Smooth muscle cell of the brain vasculature (primary cell): ENCODE results near the gene MYO7B.

Experiments used
- DNase-seq: peaks from one replicate; pipeline ENCODE4 v3.0.0-alpha.2; 2012; ENCODE audit warnings: low read depth, low spot score

Gene MYO7B

DNA sequence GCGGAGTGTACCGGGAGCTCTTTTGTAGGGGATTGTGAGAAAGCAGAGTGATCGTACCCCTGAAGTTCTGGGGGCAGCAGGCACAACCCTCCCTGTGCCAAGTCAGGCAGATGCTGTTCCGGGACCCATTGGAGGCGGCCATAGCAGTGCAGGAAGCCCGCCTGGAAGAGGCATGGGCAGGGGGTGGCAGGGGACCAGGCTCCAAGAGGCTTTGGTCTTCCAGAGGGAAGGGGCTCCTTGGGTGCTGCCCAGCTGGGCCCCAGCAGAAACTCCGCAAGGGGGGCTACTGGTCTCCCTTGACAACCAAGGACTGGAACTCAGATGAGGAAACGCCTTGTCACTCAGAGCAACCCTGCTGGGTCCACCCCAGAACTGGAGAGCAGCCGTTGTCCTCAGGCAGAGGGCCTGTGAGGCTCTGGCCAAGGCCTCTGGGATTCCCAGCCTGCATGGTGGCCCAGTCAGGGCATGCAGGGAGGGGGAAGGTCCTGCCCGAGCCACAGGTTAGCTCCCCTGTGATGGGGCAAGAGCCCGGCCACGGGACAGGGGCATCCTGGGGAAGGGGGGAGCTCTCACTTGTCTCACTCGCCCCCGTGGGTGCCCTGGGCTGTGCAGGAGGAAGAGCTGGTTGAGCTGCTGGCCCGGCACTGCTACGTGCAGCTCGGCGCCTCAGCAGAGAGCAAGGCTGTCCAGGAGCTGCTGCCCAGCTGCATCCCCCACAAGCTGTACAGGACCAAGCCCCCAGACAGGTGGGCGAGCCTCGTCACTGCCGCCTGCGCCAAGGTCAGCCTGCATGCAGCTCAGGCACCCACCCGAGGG lies 89.5 kb downstream of the MYO7B start:
- no peak for DNase-seq

DNA sequence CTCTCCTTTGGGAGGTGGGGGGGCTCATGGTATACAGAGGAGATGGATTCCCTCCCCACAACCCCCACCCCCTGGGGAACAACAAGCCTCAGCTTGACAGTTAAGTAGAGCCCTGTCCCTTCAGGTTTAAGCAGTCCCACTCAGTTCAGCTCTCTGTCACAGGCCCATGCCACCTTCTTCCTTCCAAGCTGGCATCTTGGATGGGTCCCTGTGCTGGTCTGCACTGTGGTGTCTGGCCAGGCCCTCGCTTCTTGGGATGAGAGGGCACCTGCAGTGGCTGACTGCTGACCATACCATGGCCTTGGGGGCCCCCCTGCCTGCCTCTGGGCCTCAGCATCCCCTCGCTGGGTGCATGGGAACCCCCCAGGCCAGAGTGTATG lies 90.1 kb downstream of the MYO7B start:
- DNase-seq, result no peak

DNA sequence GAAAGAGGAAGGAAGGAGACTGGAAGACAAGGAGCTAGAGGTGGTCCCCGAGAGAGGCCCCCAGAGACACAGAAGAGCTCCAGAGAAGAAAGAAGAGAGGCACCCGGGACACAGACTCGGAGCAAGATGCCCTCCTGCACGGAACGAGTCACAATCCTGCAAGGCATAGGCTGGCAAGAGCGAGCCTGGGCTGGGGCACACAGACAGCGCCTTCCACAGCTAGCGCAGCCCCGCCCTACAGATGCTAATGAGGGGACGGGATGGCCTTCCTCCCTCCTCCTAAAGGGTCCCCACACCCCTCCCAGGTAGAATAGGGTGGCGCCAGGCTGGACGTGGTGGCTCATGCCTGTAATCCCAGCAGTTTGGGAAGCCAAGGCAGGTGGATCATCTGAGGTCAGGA lies 90.7 kb downstream of the MYO7B start:
- DNase-seq, result no peak

DNA sequence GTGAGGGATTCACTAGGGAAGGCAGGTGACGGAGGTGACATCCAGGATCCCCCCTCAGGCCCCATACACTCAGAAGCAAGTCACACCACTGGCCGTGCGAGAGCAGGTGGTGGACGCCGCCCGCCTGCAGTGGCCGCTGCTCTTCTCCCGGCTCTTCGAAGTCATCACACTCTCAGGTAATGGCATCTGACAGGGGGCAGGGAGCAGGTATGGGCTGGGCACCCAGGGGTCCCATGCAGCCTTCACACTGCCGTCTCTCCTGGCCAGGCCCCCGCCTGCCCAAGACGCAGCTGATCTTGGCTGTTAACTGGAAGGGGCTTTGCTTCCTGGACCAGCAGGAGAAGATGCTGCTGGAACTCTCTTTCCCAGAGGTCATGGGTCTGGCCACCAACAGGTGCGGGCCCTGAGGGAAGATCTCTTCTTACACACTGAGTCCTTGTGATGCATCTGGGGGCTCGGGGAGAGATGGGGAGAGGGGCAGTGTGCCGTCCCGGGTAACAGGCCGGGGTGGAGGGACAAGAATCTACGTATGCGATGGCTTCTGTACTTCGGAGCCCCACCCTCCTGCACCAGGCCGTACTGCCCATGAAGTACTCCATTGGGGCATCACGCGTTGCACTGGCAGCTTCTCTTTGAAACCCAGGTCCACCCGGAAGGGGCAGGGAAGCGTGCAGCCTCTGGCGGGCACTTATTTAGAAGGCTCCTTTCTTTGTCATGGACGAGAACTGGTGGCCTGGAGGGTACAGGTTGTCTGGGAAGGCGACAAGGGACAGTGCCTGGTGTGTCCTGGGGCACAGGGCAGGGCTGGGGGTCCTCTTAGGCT lies 91.6 kb downstream of the MYO7B start:
- DNase-seq, result no peak

DNA sequence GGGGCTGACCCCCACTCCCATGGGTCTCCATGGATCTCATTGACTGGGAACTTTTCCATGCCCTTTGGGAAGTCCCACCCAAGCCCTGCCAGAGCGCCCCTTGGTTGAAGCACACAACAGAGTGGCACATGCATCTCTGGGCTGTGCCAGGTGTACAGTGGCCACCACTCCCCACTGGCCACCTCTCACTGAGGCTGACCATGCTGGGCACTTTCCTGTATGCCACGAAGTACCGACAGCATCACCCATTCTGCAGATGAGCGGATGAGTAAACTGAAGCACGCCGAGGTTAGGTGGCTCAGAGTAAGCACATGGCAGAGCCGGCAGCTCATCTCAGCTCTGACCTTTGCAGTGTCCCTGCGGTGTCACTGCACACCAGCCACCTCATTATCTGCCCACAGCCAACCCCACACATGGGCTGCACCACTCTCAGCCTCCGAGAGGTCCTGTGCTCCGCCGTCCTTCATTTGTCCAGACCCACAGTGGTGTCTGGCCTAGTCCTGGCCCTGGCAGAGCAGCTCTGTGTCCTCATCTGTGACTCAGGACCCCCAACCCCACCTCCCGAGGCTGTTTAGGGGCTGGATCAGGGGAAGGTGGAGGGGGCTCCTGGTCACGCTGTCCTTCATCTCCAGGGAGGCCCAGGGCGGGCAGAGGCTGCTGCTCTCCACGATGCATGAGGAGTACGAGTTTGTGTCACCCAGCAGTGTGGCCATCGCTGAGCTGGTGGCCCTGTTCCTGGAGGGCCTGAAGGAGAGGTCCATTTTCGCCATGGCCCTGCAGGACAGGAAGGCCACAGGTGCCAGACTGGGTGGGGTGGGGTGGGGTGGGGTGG lies 92.5 kb downstream of the MYO7B start:
- DNase-seq, result no peak

DNA sequence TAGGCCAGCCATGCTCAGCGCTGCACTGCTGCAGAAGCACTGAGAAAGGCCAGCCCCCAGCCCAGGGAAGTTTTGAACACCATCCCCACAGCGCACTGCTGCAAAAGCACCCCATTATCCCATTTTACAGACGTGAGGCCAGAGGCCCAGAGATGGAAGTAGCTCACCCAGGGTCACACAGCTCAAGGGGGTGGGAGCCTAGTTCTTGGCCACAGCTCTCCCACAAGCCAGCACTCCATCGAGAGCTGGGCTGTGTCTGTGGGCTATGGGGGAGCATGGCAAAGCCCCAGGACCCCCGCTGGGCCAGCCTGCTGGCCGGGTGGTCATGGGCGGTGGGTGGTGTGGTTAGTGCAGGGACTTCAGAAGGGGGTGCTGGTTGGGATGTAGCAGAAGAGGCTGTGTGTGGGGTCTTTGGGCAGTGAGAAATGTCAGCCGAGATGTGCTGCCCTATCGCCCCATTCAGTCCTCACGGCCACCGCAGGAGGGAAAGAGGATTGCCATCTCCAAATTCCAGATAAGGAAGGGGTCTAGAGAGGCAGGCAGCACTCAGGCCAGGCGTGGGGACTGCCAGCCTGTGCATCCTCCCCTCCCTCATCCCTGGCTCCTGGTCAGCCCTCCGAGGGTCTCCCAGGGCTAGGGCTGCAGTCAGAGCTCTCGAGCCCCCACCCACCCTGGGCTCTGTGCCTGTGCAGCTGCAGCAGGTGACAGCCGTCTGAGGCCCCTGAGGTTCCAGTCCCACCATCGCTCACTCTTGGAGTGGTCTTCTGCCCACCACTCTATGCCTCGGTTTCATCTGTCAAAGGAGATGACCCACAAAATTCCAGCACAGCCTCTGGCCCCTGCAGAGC lies 93.5 kb downstream of the MYO7B start:
- DNase-seq, result no peak

DNA sequence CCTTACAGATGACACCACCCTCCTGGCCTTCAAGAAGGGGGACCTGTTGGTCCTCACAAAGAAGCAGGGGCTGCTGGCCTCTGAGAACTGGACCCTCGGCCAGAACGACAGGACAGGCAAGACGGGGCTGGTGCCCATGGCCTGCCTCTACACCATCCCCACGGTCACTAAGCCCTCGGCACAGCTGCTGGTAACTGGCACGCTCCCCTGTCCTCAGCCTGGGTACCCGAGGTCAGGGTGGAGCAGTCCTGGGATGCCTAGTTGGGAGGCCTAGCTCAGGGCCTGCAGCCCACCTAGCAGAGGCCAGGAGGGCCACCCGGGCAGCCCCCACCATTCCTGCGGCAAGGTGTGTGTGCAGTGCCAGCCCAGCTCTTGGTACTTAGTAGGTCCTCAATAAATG lies 94.2 kb downstream of the MYO7B start:
- DNase-seq, result no peak

DNA sequence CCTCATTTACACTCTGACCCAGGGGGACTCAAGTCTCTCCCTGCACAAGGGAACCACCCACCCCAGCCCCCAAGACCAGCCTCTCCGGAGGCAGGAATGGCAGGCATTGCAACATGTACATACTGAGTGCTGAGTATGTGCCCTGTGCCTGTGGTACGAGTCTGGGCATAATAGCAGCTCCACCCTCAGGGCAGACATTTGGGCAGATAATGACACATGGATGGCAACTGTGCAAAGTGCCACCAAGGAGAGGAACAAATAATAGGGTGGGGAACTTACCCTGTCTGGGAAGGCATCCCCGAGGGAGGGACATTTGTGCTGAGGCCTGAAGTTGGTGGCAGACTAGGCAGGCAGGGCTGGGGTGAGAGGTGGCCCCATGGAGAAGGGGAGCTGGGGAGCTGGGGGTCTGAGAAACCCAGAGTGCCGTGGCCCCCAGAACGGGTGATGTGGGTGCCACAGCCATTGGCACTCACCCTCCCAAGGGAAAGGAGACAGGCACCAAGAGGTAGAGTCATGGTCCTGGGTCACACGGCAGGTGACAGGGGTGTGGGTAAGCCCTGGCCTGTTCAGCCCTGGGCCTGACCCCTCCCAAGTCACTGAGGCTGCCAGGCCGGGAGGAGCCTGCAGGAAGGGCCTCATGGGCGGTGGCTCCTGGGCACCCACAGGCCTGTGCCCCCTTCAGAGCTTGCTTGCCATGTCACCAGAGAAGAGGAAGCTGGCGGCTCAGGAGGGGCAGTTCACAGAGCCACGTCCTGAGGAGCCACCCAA lies 94.8 kb downstream of the MYO7B start:
- no peak for DNase-seq

DNA sequence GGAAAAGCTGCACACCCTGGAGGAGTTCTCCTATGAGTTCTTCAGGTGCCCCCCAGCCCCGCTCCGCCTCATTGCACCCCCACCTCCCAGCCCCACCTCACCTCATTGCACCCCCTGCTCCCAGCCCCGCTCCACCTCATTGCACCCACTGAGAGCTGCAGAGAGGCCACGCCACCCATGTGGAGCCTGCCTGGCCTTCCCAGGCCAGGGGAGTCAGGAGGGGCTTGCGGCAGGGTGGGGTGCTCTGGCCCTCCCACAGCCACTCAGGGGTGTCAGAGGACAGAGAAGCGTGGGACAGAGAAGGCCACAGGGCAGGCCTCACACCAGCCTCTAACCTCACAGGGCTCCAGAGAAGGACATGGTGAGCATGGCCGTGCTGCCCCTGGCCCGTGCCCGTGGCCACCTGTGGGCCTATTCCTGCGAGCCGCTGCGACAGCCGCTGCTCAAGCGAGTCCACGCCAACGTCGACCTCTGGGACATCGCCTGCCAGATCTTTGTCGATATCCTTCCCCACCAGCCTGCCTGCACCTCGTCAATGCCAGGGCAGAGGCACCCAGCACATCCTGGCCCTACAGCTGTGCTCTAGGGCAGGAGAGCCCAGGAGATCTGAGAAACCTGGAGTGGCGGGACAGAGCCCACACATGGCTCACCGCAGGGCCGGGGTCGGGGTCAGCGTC lies 95.5 kb downstream of the MYO7B start:
- no peak for DNase-seq

DNA sequence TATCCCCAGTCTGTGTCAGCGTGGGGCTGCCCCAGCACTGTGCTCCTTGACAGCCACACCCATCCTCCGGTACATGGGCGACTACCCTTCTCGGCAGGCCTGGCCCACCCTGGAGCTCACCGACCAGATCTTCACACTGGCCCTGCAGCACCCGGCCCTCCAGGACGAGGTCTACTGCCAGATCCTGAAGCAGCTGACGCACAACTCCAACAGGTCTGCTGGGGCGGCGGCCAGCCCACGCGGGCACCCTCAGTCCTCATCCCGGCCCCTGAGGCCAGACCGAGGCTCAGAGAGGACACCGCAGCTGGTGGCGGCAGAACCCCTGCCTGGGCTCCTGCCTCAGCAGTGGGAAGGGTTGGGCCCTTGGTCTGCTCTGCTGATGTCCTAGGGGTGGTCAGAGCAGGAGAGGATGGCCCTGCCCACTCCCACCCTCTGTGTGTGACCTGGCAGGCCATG lies 96.1 kb downstream of the MYO7B start:
- no peak for DNase-seq

DNA sequence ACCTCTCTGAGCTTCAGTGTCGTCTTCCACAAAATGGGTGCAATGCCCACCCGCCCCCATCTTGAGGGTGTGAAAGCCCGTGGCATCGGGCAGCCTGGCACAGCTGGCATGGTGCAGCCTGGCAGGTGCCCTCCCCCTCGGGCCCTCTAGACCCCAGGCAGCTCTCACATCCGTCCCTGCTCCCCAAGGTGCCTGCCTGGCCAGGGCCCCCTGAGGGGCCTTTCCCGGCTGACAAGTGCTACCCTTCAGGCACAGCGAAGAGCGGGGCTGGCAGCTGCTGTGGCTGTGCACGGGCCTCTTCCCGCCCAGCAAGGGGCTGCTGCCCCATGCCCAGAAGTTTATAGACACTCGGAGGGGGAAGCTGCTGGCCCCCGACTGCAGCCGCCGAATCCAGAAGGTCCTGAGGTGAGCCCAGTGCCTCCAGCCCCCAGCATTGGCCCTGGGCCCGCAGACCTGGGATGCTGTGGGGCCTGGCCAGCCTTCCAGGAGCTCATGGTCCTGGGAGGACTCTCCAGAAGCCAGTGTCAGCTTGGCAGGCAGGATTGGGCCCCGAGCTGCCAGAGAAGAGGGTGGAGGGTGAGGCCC lies 96.6 kb downstream of the MYO7B start:
- DNase-seq, result no peak

DNA sequence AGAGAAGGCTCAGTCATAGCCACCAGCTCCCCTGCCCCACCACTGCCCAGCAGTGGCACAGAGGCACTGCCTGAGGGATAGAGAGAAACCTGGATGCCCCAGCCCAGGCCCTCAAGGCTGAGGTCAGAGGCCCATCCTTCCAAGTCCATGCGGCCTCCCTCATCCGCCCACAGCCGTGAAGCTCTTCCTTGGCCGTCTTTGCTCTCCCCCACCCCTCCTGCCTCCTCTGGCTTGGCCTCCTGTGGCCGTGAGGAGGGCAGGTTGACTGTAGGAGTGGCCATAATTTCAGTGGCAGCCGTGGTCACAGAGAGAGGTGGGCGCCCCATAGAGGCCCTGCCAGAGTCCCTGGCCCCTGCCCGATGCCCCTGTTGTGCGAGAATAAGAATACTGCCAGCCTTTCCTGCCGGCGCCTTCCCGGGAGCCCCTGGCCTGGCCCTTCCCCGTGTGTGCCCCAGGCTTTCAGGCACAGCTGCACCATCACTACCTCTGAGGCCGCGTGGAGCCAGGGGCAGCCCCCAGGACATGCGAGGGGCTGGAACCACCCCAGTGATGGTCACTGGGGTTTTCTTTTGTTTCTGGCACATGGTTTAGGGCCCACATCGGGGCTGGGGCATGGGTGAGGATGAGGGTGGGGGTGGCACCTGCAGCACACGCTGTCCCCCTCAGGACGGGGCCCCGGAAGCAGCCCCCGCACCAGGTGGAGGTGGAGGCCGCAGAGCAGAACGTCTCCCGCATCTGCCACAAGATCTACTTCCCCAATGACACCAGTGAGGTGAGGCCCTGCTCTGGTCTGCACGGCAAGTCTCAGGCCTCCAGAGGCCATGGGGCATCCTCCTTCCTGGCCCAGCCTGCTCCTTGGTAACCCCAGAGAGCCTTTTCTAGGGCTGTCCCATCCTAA lies 97.4 kb downstream of the MYO7B start:
- no peak for DNase-seq

DNA sequence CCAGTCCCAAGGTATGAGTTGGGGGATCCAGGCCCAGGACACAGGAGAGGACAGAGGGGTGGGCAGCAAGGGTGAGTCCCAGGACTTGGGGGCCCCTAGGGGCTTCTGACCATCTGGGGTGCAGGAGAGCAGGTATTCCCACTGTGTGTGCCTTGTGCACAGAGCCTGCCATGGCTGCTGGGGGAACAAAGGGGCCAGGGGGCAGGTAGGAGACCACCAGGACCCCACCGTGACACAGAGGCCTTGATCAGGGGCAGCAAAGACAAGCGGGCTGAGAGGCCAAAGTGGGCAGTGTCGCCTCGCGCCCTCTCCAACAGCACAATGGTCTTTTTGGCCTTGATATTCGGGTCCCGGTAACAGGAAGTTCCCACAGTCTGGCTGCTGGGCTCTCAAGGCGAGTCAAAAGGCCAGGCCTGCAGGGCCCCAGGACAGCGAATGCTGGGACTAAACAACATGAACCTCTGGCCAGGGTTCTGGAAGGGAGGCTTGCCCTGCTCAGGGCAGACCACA lies 98.1 kb downstream of the MYO7B start:
- DNase-seq, result no peak

DNA sequence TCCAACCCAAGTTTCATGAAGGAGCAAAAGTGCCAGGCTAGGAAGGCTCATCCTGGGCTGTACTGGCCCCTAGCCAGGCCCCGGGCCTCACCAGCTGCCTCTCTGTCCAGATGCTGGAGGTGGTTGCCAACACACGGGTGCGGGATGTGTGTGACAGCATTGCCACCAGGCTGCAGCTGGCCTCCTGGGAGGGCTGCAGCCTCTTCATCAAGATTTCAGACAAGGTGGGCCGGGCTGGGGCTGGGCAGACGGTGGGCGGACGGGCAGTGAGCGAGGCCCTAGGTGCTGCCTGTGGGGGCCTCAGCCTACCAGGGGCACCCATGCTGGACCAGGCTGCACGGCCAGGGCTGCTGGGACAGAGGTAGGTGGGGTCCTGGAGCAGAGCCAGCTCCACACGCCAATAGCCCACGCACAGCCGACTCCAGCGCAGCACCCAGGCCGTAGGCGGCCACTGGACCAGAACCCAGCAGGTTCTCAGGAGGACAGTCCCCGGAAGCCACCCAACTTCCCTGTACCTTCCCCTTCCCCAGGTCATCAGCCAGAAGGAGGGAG lies 98.7 kb downstream of the MYO7B start:
- no peak for DNase-seq

DNA sequence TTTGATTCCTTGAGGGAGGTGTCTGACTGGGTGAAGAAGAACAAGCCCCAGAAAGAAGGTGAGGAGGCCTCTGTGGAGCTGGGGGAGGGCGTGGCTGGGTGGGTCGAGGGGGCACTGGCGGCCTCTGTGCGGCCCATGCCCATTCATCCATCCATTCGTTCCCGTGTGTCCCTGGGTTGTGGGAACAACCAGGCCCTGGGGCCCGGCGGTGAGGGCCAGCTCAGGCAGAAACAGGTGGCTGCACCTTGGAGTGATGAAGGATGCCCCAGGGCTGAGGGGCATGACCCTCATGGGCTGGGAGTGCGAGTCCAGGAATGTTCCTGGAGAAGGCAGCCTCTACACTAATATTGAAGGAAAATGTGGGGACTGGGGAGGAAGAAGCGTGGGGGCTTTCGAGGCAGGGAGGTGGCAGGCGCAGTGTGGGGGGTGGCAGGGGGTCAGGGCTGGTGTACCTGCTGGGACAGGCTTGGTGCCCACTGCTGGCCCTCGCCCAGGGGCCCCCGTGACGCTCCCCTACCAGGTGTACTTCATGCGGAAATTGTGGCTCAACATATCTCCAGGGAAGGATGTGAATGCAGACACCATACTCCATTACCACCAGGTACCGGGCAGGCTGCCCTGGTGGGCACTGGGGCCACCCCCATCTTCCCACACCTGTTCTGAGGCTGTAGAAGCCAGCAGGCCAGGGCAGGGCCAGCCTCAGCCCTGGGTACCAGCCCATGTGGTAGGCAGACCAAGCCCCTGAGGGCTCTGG lies 99.3 kb downstream of the MYO7B start:
- no peak for DNase-seq

DNA sequence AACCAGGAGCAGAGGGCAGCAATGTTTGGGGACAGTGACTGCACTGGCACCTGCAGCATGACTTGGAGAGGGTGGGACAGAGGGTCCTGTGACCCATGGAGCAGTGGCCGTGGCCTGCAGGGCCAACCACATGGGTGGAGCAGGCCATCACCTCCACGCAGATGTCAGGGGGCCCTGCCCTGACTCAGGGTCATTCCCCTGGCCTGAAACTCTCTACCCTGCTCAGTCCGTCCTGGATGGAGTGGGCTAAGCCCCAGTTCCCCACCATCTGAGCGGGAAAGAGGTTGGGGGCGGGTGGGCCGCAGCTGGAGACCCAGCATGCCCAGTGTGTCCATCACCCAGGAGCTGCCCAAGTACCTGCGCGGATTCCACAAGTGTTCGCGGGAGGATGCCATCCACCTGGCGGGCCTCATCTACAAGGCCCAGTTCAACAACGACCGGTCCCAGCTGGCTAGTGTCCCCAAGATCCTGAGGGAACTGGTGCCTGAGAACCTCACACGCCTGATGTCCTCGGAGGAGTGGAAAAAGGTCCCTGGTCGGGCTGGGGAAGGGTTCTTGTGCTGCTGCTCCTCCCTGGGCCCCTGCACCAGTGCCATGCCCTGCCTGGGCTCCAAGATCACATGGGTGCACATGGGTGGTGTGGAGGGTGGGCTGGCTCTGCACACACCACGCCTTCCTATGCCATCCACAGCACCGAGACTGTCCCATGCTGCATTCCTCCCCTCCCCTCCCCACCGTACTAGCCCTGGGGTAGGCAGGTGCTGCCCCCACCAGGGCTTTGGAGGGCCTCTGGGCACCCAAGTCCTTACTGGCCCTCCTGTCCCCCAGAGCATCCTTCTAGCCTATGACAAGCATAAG lies 100.1 kb downstream of the MYO7B start:
- no peak for DNase-seq
